Measurements from ENCODE around the gene CHMP2A.
"Not testable (repeated sequence)": the region's sequence is repeated elsewhere in the genome, so short reads cannot be mapped to it uniquely, and the experiment has no call there.

CHMP2A gene

DNA sequence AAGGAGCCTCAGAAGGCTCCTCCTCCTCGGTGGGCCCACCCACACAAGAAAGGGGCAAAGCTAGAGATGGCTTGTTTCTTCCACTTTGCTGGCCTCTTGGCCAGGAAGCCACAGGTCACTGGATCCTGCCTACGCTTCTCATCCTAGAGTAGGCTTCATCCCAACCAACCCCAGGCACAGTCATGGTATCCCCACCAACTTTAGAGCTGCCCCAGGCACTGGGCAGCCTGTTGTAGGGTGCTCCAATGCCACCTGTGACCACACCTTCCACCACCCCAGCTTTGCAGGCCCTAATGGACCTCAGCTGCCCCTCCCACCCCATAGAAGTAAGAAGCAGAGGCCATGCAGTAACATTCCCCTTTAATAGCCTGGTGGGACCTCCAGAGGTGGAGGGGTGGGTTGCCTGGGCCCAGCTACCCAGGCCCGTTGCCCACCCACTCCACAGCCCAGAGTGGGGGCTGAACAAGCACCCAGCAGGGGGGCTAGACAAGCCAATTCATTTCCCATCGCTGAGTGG lies 522 bp upstream of the CHMP2A start:
- no peak for DNase-seq (ENCODE audit: low read depth)

DNA sequence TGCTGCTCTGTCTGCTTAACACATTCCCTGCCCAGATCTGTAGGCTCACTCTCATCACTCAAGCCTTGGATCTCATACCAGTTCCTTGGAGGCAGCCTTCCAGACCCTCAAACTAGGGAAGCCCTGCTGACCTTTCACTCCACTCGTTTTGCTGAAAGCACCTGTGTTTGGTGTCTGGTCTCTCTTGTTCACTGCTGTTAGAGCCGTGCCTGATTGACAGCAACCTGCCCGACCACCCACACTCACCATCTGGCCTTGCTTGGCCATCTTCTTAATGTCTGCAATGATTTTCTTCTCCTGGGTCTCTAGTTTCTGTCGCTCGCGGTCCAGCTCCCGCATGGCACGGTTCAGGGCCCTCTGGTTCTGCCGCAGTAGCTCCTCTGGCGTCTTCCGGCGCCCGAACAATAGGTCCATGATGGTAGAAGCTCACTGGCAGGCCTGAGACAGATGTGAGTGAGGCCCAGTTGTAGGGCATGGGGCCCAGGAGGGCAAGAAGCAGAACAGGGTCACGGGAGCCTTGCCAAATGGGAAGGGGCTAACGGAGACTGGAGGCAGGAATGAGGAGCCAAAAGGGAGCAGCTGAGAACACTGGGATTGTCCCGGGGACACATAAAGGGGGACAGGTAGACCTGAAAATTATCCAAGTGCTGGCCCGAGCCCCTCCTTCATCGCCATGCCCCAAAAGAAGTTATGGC lies 959 bp downstream of the CHMP2A start:
- no peak for DNase-seq (ENCODE audit: low read depth)

DNA sequence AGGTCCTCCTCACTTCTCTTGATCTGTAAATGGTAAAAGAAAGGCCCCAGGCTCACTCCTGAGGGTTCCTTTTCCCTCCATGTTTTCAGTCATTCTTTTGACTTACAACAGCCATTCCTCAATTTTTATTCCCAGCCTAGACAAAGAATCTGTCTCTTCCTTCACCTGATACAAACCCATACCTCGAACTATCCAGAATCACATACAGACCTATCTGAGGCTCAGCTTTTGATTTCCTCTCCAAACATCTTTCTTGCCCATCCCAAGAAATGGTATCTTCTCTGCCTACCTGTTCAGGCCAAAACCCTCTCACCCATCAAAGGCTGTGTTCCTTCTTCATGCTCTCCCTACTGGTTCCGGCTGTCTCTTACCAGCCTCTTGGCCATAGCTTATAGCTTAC lies 2.2 kb downstream of the CHMP2A start:
- DNase-seq (ENCODE audit: low read depth): no peak

DNA sequence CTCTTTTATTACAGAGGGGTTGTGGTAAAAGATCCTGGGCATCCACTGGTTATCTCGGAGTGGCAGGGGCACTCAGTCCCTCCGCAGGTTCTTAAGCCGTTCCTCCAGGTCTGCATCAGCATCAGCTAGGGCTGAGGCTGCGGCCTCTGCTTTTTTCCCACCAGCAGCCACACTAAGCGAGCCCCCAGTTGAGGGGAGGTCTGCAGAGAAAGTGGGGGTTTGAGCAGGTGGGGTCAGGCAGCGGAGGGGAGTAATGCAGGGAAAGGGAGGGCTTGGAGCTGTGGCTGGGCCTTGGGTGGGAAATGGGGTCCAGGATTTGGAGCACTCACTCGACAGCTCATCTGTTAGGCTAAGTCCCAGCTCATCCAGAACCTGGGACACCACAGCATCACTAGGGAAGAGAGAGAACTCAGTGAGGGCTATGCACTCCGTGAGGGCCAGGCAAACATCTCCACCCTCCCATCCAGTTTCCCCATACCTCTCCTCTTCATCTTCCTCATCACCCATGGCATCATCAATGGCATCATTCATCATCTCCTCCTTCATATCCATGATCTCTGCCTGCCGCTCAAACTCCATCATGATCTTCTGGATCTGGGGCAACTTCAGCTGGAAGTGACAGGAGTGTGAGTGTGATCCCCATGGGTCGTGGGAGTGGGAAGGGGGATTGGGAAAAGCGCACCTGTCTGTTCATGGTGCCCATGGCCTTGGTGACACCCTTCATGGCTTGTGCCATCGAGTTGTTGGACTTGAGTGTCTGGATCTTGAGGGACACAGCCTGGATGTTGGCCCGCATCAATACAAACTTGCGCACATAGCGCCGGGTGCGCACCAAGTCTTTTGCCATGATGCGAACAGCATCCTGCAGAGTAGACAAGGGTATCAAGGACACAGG lies 3.1 kb downstream of the CHMP2A start:
- DNase-seq (ENCODE audit: low read depth): no peak

DNA sequence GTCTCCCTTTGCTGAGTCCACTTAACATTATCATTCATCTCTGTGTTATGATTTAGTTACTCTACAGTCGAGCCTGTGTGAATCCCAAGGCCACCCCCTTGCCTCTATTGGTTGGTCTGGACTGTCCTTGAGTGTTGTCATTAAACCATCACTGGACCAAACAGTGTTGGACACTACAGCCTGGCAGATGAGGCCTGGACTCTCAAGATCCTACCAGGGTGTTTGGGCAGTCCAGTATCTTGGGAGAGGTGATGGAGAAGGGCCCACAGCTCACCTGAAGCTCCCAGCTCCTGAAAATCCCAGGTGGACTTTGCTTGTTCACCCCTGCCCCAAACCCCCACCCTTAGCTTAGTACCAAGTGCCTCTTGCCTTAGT lies 3.8 kb downstream of the CHMP2A start:
- no peak for DNase-seq (ENCODE audit: low read depth)

DNA sequence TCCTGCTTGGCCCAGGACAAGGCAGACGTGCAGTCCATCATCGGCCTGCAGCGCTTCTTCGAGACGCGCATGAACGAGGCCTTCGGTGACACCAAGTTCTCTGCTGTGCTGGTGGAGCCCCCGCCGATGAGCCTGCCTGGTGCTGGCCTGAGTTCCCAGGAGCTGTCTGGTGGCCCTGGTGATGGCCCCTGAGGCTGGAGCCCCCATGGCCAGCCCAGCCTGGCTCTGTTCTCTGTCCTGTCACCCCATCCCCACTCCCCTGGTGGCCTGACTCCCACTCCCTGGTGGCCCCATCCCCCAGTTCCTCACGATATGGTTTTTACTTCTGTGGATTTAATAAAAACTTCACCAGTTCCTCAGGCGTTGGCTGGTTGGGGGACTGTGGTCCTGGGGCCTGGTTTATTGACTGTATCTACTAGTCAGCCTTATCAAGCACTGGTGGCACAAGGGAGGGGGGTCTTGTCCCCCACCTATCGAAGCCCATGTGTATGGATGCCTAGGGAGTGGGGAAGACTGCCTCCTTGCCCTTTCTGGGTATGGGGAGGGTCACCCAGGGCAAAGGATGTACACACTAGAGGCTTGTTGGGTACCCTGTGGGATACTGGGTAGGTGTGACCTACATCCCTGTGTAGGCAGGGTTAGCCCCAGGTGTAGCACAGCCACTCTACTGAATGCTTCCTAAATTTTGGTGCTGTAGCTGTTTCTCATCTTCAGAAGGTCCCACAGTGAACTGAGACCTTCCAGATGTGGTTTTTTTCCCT lies 4.4 kb downstream of the CHMP2A start:
- no peak for DNase-seq (ENCODE audit: low read depth)

DNA sequence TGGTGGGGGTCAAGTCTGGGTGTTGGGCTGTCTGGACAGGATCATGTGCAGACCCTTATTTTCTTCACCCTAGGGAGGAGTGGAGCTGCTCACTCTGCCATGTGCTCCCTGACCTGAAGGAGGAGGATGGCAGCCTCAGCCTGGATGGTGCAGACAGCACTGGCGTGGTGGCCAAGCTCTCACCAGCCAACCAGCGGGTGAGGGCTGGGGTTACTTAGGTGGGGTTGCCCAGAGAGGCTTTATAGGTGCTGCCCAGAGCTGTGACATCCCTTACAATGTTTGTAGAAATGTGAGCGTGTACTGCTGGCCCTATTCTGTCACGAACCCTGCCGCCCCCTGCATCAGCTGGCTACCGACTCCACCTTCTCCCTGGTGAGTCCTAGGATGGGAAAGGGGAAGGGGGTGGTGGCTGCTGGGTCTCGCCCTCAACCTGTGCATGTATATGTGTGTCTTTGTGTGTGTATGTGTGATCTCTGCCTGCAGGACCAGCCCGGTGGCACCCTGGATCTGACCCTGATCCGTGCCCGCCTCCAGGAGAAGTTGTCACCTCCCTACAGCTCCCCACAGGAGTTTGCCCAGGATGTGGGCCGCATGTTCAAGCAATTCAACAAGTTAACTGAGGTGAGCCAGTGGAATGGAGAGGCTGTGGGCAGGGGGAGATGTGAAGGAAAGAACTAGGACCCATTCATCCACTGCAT lies 5.1 kb downstream of the CHMP2A start:
- DNase-seq (ENCODE audit: low read depth): no peak

DNA sequence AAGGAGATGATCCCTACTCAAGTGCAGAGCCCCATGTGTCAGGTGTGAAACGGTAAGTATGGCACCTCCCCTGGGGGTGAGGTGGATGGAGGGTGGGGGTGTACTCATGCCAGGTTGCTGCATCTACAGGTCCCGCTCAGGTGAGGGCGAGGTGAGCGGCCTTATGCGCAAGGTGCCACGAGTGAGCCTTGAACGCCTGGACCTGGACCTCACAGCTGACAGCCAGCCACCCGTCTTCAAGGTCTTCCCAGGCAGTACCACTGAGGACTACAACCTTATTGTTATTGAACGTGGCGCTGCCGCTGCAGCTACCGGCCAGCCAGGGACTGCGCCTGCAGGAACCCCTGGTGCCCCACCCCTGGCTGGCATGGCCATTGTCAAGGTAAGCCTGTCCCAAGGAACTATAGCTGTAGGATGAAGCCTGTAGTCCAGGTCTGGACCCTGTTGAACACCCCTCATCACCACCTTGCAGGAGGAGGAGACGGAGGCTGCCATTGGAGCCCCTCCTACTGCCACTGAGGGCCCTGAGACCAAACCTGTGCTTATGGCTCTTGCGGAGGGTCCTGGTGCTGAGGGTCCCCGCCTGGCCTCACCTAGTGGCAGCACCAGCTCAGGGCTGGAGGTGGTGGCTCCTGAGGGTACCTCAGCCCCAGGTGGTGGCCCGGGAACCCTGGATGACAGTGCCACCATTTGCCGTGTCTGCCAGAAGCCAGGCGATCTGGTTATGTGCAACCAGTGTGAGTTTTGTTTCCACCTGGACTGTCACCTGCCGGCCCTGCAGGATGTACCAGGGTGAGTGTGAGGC lies 5.8 kb downstream of the CHMP2A start:
- no peak for DNase-seq (ENCODE audit: low read depth)

DNA sequence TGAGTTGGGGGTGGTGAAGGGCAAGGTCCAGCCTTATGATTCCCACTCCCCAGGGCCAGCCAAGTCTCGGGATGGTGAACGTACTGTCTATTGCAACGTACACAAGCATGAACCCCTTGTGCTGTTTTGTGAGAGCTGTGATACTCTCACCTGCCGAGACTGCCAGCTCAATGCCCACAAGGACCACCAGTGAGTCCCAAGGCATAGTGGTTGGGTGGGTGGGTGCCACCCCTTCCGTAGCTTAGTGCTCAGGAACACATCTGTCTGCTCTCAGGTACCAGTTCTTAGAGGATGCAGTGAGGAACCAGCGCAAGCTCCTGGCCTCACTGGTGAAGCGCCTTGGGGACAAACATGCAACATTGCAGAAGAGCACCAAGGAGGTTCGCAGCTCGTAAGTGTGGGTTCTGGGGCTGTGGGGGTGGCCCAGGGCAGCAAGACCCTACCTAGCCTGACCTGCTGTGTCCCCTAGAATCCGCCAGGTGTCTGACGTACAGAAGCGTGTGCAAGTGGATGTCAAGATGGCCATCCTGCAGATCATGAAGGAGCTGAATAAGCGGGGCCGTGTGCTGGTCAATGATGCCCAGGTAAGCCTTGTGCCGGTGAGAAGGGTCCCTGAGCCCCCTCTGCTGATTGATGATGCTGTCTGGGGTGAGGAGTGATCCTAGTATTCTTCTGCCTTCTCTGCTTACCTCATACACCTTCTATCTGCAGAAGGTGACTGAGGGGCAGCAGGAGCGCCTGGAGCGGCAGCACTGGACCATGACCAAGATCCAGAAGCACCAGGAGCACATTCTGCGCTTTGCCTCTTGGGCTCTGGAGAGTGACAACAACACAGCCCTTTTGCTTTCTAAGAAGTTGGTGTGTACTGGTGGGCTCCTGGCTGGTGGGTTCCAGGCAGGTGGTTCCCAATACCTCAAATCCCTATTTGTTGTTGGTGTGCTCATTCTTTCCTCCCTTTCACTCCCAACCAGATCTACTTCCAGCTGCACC lies 7.3 kb downstream of the CHMP2A start:
- DNase-seq (ENCODE audit: low read depth): no peak

DNA sequence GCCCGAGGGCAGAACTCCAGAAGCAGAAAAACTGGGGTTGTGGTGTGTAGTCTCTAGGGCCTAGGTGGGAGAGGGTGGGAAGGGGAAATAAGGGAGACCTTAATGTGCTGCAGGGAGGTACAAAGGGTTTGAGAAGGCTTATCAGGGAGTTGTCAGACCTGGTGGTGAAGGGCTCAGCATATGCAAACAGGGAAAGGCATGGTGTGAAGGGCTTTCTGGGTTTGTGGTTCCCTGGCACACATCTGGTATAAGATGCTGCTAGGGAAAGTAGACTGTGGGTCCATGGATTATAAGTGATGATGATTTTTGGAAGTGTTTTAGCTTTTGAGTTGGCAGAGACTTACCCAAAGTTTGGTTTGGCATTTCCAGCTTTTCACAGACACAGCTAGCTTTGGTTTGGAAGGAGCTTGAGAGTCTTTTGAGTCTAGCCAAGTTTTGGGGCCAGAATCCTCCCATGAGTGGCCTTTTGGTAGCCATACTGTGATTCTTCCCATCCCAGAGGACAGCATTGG lies 8.8 kb downstream of the CHMP2A start:
- no peak for DNase-seq (ENCODE audit: low read depth)

DNA sequence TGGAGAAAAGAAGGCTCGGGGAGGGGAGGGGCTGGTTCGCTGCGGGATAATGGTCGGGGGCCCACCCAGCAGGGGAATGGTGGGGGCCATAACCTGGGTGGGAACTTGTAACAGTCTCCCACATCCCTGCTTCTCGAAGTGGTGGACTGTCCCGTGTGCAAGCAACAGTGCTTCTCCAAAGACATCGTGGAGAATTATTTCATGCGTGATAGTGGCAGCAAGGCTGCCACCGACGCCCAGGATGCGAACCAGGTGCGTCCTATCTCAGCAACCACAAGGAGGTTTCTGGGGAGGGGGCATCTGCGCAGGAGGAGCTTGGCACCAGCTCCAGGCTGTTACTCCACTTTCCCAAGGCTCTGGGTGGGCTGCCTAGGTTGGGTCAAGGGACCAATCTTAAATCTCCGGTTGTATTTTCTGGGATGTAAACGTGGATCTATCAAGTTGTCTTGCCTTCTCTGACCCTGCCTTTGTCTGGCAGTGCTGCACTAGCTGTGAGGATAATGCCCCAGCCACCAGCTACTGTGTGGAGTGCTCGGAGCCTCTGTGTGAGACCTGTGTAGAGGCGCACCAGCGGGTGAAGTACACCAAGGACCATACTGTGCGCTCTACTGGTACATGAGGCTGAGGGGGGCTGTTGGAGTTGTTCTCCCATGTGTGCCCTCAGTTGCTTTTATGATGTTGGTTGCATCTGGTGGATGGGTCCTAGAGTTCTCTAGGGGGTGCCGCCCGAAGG lies 9.5 kb downstream of the CHMP2A start:
- DNase-seq (ENCODE audit: low read depth): no peak

DNA sequence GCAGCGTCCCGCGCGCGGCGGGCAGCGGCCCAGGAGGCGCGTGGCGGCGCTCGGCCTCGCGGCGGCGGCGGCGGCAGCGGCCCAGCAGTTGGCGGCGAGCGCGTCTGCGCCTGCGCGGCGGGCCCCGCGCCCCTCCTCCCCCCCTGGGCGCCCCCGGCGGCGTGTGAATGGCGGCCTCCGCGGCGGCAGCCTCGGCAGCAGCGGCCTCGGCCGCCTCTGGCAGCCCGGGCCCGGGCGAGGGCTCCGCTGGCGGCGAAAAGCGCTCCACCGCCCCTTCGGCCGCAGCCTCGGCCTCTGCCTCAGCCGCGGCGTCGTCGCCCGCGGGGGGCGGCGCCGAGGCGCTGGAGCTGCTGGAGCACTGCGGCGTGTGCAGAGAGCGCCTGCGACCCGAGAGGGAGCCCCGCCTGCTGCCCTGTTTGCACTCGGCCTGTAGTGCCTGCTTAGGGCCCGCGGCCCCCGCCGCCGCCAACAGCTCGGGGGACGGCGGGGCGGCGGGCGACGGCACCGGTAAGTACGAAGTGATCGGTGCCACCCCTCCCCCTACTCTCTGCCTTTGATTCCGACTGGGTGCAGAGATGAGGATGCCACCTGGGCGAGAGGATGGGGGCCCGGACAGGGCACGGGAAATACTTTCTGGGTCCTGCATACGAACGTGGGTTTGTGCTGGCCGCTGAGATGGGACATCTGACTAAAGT lies 10.2 kb downstream of the CHMP2A start:
- DNase-seq (ENCODE audit: low read depth): peak; percentile 67

DNA sequence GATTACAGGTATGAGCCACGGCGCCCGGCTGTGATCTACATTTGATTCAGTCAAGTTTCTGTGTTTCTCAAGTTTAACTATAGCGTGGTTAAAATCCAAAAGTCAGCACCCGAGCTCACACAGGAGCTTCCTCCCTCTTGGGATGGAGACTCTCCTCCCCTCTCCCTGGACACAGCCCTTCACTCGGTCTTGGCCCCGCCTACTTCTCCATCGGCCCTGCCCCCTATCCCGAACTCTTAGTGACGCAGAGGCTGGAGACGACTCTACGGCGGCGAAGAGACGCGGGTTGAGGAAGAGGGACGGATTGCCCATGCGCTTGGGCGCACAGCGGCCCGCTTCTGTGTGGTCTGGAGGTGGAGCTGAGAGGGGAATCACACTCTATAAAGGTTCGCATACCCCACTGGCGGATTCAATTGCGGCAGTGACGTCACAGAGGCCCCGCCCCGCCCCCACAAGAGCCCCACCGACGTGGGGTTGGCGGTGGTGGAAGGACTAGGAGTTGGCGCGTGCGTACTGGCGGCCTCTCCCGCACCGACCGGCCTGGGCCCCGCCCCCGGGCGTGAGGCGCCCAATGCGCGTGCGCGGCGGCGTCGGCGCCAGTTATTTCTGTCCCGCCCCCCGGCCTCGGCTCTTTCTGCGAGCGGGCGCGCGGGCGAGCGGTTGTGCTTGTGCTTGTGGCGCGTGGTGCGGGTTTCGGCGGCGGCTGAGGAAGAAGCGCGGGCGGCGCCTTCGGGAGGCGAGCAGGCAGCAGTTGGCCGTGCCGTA lies 10.9 kb downstream of the CHMP2A start, which contains the start of gene TRIM28:
TSS of gene TRIM28 (plus strand) at position 239 of the 765 bp plus-strand sequence. CDS start 694 bp downstream, outside the sequence.
- peak; percentile 100 for DNase-seq (ENCODE audit: low read depth)

DNA sequence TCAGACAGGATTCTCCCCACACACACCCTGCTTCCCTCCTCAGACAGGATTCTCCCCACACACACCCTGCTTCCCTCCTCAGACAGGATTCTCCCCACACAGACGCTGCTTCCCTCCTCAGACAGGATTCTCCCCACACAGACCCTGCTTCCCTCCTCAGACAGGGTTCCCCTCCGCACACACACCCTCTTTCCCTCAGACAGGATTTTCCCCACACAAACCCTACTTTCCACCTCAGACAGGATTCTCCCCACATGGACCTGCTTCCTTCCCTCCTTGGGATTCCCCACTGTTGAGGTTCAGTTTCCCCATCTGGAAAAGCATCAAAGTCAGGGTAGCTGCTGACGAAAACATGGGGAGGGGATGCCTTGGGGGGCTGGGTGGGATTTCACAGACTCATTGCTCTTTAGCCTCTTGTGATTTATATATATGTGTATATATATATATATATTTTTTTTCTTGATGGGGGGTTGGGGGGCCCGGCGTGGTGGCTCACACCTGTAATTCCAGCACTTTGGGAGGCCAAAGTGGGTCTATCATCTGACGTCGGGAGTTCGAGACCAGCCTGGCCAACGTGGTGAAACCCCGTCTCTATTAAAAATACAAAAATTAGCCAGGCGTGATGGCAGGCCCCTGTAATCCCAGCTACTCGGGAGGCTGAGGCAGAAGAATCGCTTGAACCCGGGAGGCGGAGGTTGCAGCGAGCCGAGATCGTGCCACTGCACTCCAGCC lies 12.1 kb downstream of the CHMP2A start:
- DNase-seq (ENCODE audit: low read depth): not testable (repeated sequence)

DNA sequence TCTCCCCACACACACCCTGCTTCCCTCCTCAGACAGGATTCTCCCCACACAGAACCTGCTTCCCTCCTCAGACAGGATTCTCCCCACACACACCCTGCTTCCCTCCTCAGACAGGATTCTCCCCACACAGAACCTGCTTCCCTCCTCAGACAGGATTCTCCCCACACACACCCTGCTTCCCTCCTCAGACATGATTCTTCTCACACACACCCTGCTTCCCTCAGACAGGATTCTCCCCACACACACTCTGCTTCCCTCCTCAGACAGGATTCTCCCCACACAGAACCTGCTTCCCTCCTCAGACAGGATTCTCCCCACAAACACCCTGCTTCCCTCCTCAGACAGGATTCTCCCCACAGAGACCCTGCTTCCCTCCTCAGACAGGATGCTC lies 15.7 kb downstream of the CHMP2A start:
- not testable (repeated sequence) for DNase-seq (ENCODE audit: low read depth)
